ENCODE measurements around the gene ARHGEF16.

GRCh38 chr1:3474421-3474820 lies 20.0 kb downstream of the ARHGEF16 start:
- no peak for TF ChIP-seq POLR2A (IDR thresholded peaks at IDR 0.05)
- no peak for TF ChIP-seq CTCF (IDR thresholded peaks at IDR 0.05)
- TF ChIP-seq POLR2AphosphoS5 (IDR thresholded peaks at IDR 0.05), result no peak
- TF ChIP-seq EP300 (IDR thresholded peaks at IDR 0.05), result no peak
